ENCODE results near the gene DEXI. TPM values are rescaled to one million over a fixed set of nuclear protein-coding genes. Genes with fewer than 3 reads are reported as not detected.

Gene DEXI
- total and polyA plus RNA-seq, 2 of the 4 experiments (the other 2 are of a cell fraction) = 43.7 to 63.6 TPM

DNA sequence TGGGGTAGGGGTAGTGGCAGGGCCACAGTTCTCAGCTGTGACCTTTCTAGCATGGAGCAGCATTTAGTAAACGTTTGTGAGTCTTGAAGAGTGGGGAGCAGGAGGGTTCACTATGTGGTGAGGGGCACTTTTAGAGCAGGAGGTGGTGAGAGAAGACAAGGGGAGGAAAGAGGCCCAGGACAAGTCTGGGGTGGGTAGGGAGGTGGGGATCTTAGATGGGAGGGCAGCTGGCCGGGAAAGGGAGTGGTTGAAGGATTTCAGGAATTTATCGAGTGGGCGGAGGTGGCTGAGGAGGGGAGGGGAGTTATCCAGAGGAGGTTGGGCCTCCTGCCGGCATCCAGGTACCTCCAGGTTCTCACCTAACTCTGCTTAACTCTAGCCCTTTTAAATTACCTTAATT lies 4.0 kb upstream of the DEXI start:
- ChIA-PET POLR2A (ENCODE audit: unreplicated experiment) (no interaction called here), CTCF (no interaction called here)
- no peak overlapping the region for H2AFZ ChIP-seq (replicated peaks; ENCODE audit: low read length, poor library complexity)
- H4K8ac ChIP-seq (ENCODE audit: low read depth in 2 of 2, low read length in 2 of 2) = no peak overlapping the region
- DNase-seq (no peak), ATAC-seq (ENCODE audit: low read depth) (no peak)
- H4K5ac ChIP-seq (ENCODE audit: low read depth, low read length) = no peak overlapping the region
- peaks cover 36% of the 10 kb centered on the region for H3K9me1 ChIP-seq (ENCODE audit: insufficient read depth, low read length)
- no peak overlapping the region for H2BK5ac ChIP-seq (ENCODE audit: low read depth, low read length, poor library complexity, severe bottlenecking)
- no TSS peak for BruUV-seq (replicated peaks)
- H3K23ac ChIP-seq (ENCODE audit: low read depth, low read length) = peak overlapping the region; percentile 25; the same call in 1 of the 2 replicates
- H3K56ac ChIP-seq (ENCODE audit: extremely low read depth, insufficient read depth, low read length) = no peak overlapping the region
- dilution Hi-C loops (cut with HindIII; ENCODE audit: low sequenced_read_pairs, unreplicated experiment) (no loop called here), in situ Hi-C loops (cut with MboI; ENCODE audit: low sequenced_read_pairs) (loop anchor here (25.0 kb wide), 1 partner anchor 1834 kb away; no protein-coding TSS in a partner anchor), intact Hi-C loops (cut with micrococcal nuclease) (no loop called here)
- H3K14ac ChIP-seq (replicated peaks; ENCODE audit: low read depth, low read length) = no peak overlapping the region
- no peaks in the 10 kb centered on the region for H3K36me3 ChIP-seq (ENCODE audit: control insufficient read depth, insufficient read depth, low read length)
- peak overlapping the region; percentile 3; the same call in 1 of the 2 replicates for H3K4me2 ChIP-seq (ENCODE audit: low read depth, low read length)
- no peak overlapping the region for H3K4me3 ChIP-seq (ENCODE audit: insufficient read depth, low read depth, low read length)
- H3K9me3 ChIP-seq (ENCODE audit: control insufficient read depth, insufficient read depth, low read length) = no peaks in the 10 kb centered on the region
- peaks cover 20% of the 10 kb centered on the region for H3K4me1 ChIP-seq (ENCODE audit: control insufficient read depth, insufficient read depth, low read length)
- H3K27ac ChIP-seq (ENCODE audit: insufficient read depth, low read length) = no peak overlapping the region
- no peak overlapping the region for H4K91ac ChIP-seq (ENCODE audit: insufficient read depth, low read depth, low read length)
- H3K18ac ChIP-seq (ENCODE audit: low read depth, low read length) = no peak overlapping the region
- no peak overlapping the region for H2BK15ac ChIP-seq (ENCODE audit: low read depth, low read length)
- WGBS, 2 experiments (ENCODE audit: extremely low coverage in 2 of 2, insufficient read length in 1 of 2) = 10% methylated on average over 2 of the region's 5 CpGs; no CpG with 5 or more reads in 1 of the 2 experiments
- H2BK120ac ChIP-seq (ENCODE audit: low read depth, low read length) = no peak overlapping the region
- peak overlapping the region; percentile 37 for H3K4ac ChIP-seq (ENCODE audit: low read depth, low read length)
- no peak for TF ChIP-seq MXI1 (IDR thresholded peaks at IDR 0.05; ENCODE audit: borderline replicate concordance, low read depth, low read length)
- TF ChIP-seq SMC3 (IDR thresholded peaks at IDR 0.05; ENCODE audit: low read depth, low read length) = no peak
- TF ChIP-seq CEBPB (IDR thresholded peaks at IDR 0.05; ENCODE audit: low read depth, low read length) = no peak
- TF ChIP-seq RFX5 (IDR thresholded peaks at IDR 0.05; ENCODE audit: low read depth, low read length) = no peak
- TF ChIP-seq MAZ (IDR thresholded peaks at IDR 0.05; ENCODE audit: borderline replicate concordance, low read depth, low read length) = no peak
- TF ChIP-seq, protein P1, sequence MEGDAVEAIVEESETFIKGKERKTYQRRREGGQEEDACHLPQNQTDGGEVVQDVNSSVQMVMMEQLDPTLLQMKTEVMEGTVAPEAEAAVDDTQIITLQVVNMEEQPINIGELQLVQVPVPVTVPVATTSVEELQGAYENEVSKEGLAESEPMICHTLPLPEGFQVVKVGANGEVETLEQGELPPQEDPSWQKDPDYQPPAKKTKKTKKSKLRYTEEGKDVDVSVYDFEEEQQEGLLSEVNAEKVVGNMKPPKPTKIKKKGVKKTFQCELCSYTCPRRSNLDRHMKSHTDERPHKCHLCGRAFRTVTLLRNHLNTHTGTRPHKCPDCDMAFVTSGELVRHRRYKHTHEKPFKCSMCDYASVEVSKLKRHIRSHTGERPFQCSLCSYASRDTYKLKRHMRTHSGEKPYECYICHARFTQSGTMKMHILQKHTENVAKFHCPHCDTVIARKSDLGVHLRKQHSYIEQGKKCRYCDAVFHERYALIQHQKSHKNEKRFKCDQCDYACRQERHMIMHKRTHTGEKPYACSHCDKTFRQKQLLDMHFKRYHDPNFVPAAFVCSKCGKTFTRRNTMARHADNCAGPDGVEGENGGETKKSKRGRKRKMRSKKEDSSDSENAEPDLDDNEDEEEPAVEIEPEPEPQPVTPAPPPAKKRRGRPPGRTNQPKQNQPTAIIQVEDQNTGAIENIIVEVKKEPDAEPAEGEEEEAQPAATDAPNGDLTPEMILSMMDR (conservative IDR thresholded peaks at IDR 0.05; ENCODE audit: low read depth, low read length) = no peak
- TF ChIP-seq BHLHE40 (IDR thresholded peaks at IDR 0.05; ENCODE audit: low read depth, low read length) = no peak
- TF ChIP-seq, protein P2, sequence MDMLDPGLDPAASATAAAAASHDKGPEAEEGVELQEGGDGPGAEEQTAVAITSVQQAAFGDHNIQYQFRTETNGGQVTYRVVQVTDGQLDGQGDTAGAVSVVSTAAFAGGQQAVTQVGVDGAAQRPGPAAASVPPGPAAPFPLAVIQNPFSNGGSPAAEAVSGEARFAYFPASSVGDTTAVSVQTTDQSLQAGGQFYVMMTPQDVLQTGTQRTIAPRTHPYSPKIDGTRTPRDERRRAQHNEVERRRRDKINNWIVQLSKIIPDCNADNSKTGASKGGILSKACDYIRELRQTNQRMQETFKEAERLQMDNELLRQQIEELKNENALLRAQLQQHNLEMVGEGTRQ (IDR thresholded peaks at IDR 0.05; ENCODE audit: low read depth, low read length) = no peak
- TF ChIP-seq MAFK (IDR thresholded peaks at IDR 0.05; ENCODE audit: low read depth, low read length) = no peak
- no peak for TF ChIP-seq NFE2L2 (IDR thresholded peaks at IDR 0.05; ENCODE audit: low read depth, low read length)
- no peak for TF ChIP-seq RCOR1 (IDR thresholded peaks at IDR 0.05; ENCODE audit: insufficient replicate concordance, low read length)
- no peak overlapping the region for H2BK20ac ChIP-seq (ENCODE audit: low read depth, low read length)
- peaks cover 61% of the 10 kb centered on the region for H4K20me1 ChIP-seq (ENCODE audit: insufficient read depth, low read length)
- H3K27me3 ChIP-seq (ENCODE audit: control insufficient read depth, insufficient read depth, low read length) = no peaks in the 10 kb centered on the region
- H2AK5ac ChIP-seq (ENCODE audit: low read depth, low read length) = peak overlapping the region; percentile 2
- H2AK9ac ChIP-seq (replicated peaks; ENCODE audit: low read depth, low read length, poor library complexity) = peak overlapping the region; percentile 74
- peaks cover 40 to 78% of the 10 kb centered on the region in 2 experiments for H3K79me1 ChIP-seq (ENCODE audit: low read depth in 1 of 2, low read length in 2 of 2)
- no peak overlapping the region for H3K9ac ChIP-seq (ENCODE audit: low read depth, low read length)
